ACHN (cell line): ENCODE measurements around the gene ADCY2.

ENCODE experiments used
- DNase-seq: peaks from one replicate; pipeline ENCODE4 v3.0.0-alpha.2; 2015
- in situ Hi-C: cut with HindIII; loops from 2 replicates; pipeline ENCODE4 v1.10.0; 2017; ENCODE audit warnings: low sequenced_read_pairs, low pct_ligation_motif_present, low pct_unique_long_range_greater_than_20kb

Gene ADCY2

DNA sequence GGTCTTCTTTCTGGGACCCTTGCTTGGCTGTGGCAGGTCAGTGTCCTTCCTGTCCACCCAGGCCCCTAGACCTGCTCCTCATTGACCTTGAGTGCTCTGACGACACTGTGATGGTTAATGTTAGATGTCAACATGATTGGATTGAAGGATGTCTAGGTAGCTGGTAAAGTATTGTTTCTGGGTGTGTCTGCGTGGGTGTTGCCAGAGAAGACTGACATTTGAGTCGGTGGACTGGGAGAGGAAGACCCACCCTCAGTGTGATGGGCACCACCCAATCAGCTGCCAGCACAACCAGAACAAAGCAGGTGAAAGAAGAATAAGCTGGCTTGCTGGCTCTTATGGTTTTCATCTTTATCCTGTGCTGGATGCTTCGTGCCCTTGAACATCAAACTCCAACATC is 380.5 kb downstream of the ADCY2 start:
- in situ Hi-C loops = no loop called here
- DNase-seq = no peak

DNA sequence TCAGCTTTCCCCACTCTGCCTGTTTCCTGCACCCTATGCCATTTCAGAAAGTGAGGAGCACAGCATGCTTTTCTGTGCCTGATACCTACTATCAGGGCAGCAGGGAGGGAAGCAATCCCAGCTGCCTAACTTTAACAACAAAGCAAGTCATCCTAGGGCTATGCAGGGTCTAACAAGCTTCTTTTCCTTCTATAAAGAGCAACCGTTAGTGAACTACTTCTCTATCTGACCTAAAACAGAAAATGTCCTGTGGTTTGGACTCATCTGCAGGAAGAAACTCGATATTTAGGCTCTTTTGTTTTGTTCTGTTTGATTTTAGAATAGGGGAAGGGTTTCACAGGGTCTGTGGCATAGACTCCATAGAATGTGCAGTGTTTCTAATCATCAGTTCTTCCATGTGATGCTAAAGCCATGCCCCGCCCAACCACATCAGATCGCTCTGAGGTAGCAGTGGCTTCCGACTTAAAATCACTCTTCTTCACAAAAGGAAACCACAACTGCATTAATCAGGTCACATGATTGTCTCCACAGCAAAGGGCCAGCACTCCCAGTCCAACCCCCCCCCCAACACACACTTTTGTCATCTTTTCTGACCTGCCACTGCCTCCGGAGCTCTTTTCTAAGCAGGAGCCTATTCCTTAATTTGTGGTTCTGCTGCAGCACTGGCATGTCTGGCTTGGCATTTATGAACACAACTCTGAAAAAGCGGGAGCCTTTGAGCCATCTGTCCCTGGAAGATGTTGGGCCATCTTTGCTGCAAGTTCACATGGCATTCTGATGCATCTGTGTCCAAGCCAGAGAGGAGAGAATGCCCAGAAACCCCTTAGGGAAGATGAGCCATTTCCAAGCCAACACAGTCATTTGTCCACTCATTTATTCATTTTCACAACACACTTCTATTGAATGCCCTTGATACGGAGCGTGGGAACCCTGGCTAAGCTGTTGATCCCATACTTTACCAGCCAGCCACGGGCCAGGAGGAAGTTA is 383.4 kb downstream of the ADCY2 start:
- DNase-seq = no peak
- in situ Hi-C loops = no loop called here

DNA sequence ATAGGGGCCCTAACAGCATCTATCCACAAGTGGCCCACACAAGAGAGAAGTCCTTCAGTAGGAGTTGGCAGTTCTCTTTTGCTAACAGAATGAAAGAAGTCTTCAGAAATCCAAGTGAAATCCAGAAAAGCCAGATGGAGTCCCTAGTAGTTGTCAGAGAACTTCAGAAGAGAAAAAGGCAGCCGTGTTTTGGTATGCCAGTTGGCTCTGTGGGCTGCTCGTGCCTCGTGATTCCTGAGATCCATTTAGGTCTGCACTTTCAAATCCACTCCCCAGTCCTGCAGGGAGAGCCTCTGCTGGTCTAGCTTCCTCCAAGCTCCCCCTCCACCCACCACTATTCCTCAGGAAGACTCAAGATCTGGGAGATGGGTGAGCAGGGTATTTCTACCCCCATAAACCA is 386.0 kb downstream of the ADCY2 start:
- DNase-seq = no peak
- in situ Hi-C loops = no loop called here

DNA sequence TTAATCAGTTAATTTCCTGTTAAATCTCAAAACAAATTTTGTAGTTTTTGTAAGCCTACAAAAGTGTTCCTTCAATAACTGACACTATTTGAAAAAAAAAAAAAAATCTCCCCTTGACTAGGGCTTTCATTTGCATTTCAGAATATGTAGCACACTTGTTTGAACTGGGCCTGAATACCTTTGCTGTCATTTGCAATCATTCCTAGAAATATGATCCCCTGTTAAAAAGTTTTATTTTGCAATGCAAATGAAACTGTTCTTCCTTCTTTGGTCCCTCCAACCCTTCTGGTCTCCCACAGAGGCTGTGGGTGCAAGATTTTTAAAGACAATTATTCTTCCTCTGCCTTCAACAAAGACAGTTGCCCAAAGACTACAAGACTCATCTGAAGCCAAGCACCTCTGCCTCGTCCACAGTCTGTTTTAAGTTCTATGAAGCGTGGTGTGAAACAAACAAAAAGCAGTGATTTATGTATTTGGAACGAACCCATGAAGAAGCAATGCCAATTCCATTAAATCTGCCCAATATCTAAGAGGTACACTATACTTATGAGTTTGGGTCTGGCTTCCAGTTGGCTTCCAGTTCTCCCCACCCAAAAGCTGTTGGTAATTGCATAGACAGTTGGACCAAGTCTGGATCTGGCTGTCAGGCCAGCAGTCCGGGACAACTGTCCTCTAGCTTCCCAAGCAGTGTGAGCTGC is 388.9 kb downstream of the ADCY2 start:
- DNase-seq = no peak
- in situ Hi-C loops = no loop called here

DNA sequence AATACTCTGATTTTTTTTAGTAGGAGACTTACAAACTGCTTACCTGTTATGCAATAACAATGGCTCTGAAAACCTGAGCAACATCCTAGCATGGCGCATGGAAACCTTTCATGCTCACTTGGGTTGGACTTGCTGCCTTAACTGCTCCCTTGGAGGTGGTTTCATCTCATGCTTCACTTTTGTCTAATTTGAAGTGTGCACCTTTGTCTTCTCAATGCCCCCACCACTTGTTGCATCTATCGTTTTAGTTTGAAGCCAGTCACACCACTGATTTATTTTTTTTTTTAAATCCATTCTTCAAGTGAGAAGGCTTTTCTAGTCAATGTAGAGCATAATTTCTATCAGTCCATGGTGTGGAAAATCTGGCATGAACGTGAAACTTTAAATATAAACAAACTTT is 391.8 kb downstream of the ADCY2 start:
- in situ Hi-C loops = no loop called here
- no peak for DNase-seq

DNA sequence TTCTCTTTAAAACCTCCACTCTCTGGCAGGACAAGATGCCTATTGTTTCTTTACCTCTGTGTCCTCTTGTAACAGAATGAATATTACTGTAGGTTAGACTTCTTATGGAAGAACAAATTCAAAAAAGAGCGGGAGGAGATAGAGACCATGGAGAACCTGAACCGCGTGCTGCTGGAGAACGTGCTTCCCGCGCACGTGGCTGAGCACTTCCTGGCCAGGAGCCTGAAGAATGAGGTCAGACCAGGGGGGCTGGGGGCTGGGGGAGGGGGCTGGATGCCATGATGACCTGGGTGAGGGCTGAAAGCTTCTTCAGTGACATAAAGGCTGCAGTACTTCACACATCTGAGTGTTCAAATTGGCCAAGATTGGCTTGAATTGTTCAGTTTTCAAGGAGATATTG is 393.6 kb downstream of the ADCY2 start:
- in situ Hi-C loops = no loop called here
- DNase-seq = no peak

DNA sequence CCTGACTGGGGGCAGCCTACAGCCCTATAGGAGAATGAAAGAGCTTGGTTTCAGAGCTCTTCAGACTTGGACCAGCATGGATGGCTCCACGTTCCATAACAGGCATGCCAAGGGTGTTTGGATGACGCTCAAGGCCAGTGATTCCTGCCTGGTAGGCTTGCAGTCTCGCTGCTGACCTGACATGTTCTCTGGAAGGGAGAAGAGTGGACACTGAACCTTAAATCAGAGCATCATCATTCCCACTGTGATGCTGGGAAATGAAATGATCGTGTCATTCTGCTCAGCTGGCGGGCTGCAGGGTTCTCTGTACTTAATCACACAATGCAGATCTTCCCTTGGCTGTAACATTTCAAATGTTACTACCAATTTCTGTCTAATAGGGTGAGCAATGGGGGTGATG is 398.0 kb downstream of the ADCY2 start:
- in situ Hi-C loops = no loop called here

DNA sequence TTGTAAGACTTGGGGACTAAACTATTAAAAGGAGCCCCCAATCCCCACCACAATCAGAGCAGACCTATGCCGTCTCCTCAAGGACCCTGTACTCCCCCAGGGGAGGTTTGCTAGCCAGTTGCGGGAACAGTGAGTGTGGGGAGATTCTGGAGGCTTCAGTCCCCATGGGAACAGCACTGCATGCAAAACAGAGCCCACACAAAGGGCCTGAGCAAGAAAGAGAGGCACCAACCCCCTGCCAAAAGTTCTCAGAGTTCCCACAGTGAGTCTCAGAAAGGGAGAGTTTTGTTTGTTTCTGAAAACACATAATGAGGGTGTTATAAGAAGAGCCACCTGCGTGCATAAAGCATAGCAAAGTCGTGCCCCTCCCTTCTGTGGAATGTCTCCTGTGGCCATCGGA is 398.4 kb downstream of the ADCY2 start:
- no peak for DNase-seq
- in situ Hi-C loops = no loop called here

More for the DNA sequence above, 398.0 kb downstream of the ADCY2 start:
- DNase-seq = no peak

DNA sequence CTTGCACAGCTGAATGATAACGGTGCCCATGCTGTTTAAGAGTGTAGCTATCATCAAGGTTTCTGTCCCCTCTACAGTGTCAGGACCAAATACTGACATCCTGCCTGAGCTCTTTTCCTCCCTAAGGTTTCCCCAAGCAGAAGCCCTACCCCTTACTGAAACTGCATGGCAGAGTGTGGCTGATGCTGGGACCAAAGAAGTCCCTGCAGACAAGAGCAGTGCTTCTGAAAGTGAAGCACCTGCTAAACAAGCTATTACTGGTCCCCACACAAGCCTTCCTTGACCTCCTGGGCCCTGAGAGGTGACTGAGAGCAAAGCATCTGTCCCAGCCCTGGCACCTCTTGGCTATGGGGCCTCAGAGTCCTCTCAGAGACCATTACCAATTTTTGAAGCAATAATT is 398.9 kb downstream of the ADCY2 start:
- DNase-seq = no peak
- in situ Hi-C loops = no loop called here

DNA sequence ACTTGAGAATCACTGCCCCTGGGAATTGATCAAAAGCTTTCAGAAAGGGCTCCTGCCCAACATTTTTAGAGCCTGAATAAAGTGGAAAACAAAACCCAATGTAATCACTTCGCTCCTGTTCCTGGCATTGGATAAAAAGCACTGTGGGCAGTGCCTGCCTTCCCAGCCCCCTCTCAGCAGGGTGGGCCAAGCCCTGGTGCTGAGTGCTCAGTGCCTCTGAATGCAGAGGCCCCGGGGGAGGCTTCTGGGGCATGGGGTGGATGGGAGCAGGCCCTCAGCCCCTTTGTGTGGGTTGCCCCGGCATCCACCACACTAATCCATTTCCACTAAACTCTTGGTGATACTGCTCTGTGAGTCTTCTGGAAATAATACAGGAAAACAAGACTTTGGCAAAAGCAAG is 399.4 kb downstream of the ADCY2 start:
- no peak for DNase-seq
- in situ Hi-C loops = no loop called here

DNA sequence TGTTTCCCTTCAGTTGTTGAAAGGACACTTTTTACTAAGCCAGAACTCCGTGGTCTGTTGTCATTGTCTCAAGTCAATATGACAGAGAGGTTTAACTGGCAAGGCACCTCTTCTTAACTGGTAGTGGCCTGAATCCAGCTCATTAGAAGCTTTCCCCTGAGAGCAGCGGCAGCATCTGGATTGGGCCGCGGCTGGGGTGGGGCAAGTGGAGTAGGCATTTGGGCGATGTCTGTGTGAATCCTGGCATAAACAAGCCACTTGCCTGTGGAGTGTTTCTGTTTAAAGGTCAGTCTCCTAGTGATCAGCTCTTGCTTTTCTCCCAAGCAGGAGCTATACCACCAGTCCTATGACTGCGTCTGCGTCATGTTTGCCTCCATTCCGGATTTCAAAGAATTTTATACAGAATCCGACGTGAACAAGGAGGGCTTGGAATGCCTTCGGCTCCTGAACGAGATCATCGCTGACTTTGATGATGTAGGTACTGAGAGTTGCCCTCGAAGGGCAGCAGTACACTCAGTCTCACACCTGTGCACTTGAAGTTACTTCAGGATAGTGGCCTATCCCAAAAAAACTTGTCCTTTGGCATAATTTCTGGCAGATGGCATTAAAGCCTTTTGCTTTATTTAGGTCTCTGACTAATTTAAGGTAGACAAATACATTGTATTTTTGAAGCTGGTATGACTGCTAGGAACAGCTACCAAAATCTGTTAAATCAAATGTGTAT is 406.1 kb downstream of the ADCY2 start:
- in situ Hi-C loops = no loop called here
- no peak for DNase-seq

DNA sequence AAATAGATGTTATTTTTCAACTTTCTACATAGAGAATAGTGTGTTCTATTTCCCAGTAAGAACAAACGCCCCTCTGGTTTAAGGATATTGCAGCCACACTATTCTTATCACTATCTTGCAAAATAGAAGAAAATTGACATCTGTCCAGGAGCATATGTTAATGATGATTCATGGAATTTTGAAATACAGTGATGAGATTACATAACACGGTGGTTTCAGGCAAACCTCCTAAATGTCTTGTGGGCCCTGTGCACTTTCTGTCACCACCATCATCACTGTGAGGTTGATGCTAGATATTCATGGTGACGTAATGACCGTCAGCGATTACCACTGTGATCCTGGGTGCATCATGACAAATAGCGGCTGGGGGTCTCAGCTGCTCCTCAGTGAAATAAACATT is 406.9 kb downstream of the ADCY2 start:
- in situ Hi-C loops = no loop called here
- DNase-seq = no peak

DNA sequence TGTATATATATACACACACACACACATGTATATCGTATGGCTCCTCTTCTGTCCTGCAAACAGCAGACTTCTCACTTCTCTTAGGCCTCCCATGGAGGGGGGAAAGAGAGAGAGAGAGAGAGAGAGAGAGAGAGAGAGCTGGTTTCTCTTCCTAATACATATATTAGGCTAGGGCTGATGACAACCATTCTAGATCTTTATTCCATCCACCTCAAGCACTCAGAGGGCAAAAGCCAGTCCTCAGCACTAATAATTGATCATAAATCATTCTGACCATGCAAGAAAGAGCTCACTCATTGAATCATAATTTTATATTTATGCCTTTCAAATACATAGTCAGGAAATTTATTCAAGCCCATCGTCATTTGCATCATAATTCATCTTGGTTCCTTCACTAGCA is 408.0 kb downstream of the ADCY2 start:
- in situ Hi-C loops = no loop called here
- no peak for DNase-seq

DNA sequence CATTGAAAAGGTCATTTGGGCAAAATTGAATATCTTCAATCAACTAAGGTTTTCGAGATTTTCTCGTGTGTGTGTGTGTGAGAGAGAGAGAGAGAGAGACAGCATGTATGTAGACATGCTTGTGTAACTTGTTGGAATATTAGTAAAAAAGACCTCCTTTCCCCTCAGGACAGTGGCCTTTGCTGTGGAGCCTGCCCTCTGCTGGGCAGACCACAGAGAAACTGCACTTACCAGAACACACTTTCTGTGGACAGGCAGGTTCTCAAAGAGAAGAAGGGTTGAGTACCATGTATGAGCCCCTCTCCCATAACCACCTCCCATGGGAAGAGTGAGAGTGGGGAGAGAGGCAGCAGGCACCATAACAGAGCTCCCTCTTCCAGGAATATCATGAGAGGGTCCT is 409.4 kb downstream of the ADCY2 start:
- DNase-seq = peak; percentile 23
- in situ Hi-C loops = no loop called here

DNA sequence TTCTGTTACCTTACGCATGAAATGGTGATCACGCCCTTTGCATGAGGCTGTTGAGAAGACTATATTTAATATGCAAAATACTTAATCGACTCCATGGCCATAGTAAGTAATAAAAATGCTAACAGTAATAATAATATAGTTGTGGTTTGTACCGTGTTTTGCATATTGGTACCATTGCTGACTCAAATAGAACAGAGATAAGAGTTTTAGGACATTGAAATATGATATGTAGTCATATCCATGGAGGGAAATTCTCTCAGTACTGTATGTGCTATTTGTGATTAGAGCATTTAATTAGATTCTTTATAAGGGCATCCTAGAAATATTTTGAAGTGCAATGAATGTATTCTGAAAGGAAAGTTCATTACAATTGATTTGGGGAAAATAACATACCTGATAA is 413.1 kb downstream of the ADCY2 start:
- in situ Hi-C loops = no loop called here
- no peak for DNase-seq

DNA sequence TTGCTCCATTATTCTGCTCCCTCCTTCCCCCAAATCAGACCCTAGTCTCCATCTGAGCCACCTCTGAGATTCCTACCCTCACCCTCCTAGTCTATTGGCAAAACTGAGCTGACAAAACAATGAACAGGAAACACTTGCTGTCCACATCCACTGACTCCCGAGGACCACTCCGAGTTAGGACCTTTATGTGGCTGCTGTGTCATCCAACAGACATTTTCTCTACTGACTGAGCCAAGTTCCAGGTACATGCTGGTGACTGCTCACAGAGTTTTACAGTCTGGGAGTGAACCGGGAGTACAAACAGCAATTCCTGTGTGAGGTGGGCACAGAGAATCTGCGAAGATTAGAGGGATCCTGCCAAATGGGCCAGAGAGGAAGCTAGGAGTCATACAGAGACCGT is 415.8 kb downstream of the ADCY2 start:
- DNase-seq = no peak
- in situ Hi-C loops = no loop called here

DNA sequence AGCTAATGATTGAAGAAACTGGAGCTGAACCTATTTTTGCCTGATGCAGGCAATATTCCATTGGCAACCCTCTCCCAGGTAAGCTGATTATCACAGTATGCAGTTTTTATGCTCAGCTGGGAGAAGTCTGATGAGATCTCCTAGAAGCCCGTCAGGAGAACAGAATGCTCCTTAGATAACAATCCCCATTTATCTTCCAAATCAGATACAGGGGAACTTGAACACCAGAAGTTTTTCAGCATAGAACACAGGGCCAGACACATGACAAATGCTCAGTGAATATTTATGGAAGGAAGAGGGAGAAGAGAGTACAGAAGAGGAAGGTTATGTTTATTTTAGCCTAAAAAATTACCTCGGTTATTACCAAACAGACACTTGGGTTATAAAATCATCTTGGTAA is 417.1 kb downstream of the ADCY2 start:
- in situ Hi-C loops = no loop called here
- no peak for DNase-seq

DNA sequence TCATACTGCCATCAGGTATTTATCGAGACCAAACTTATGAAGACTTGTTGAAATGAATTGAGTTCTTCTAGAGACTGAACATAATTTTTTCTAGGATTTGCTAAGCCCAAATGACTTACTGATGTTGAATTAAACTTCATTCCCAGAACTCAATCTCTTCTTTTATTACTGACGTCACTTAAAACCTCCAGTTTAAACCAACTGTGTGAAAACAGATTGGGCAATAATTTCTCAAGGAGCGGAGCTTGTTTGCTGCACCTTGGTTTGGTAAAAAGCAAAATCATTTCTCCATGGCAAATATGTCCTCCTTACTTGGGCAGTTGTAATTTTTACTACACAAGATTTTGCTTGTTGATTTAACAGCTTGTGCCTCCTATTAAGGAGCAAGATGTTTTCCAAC is 417.6 kb downstream of the ADCY2 start:
- in situ Hi-C loops = no loop called here
- no peak for DNase-seq

DNA sequence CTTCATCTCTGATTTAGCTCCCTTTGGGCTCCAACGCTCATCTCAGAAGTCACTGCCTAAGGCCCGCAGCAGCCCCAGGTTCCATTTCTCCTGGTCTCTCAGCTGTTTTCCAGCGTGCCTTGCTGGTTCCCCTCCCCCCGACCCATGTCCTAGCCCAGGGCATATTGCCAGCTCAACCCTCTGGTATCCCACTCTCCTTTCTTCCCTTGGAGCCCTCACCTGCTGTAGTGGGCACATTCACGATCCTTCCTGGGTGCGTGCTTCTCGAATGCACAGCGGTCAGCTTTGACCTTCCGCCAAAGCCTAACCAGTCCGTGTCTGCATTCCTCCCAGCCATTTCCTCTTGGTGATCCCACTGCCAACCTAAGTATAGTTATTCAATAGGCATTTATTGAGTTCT is 418.9 kb downstream of the ADCY2 start:
- no peak for DNase-seq
- in situ Hi-C loops = no loop called here
